HCT116 (cell line): Measurements from ENCODE around the gene MACROD1. TPM values are rescaled to one million over a fixed set of nuclear protein-coding genes. Genes with fewer than 3 reads are reported as not detected.

ENCODE experiments used
- ATAC-seq: fragments of 200-7000 bp; cut with Tn5 transposase; 2 replicates; pipeline ENCODE4 v1.9.1; 2020; ENCODE audit warnings: mild to moderate bottlenecking, moderate library complexity
- BruUV-seq: library from RNA; stranded (reverse); fragments of 400-500 nt; replicated peaks from 2 replicates; lab custom pipeline; 2021; lab: Mats Ljungman, UMichigan
- CTCF ChIA-PET: fragments of 300-600 bp; sonication (Branson Sonifier 250); formaldehyde crosslinking; loops from one replicate; lab custom pipeline; 2021; ENCODE audit warnings: antibody characterized with exemption; lab: Charles Lee
- POLR2A ChIA-PET: fragments of 300-600, 350-600 bp; sonication (Branson Sonifier 250); formaldehyde crosslinking; loops from one replicate; lab custom pipeline; 2021; ENCODE audit warnings: antibody characterized with exemption; lab: Charles Lee
- RAD21 ChIA-PET, 2 experiments: fragments of 300-600 bp; sonication (Branson Sonifier 250); formaldehyde crosslinking; loops; one replicate each; lab custom pipeline; 2023; ENCODE audit warnings: low total read pairs in 2 of 2; ENCODE audit not compliant: uncharacterized antibody in 2 of 2, unreplicated experiment in 2 of 2, low non-redundant PET in 1 of 2; lab: Charles Lee
- DNase-seq: peaks from one replicate; pipeline ENCODE4 v3.0.0-alpha.2; 2010; ENCODE audit warnings: low read depth, low spot score
- H2AFZ ChIP-seq: fragments of 200-600 bp; shearing (Covaris generic), sonication (generic); 2 replicates; pipeline ENCODE4 v1.6.1; 2017; ENCODE audit warnings: low read depth, mixed run types, mixed read lengths, antibody characterized with exemption, low read length; ENCODE audit not compliant: poor library complexity, severe bottlenecking
- H3K27ac ChIP-seq: 2 replicates; pipeline ENCODE4 v1.5.1; 2012; ENCODE audit warnings: low read depth, low read length
- H3K27me3 ChIP-seq: fragments of 200-600 bp; sonication (generic); 2 replicates; pipeline ENCODE4 v1.6.1; 2016; ENCODE audit warnings: mixed run types, low read length, mixed read lengths; ENCODE audit not compliant: insufficient read depth
- H3K36me3 ChIP-seq, 2 experiments: fragments of 200-500 bp in 1 of 2; fragments of 200-600 bp in 1 of 2; sonication (Bioruptor generic) in 1 of 2; sonication (generic) in 1 of 2; 2 replicates each; pipeline versions ENCODE4 v1.5.1 to v1.6.1; 2014 to 2016; ENCODE audit warnings: low read length in 2 of 2, inconsistent platforms in 1 of 2, mixed read lengths in 1 of 2, mixed run types in 1 of 2; ENCODE audit not compliant: insufficient read depth in 2 of 2, control insufficient read depth in 1 of 2
- H3K4me1 ChIP-seq, 2 experiments: fragments of 200-600 bp in 1 of 2; sonication (generic) in 1 of 2; 2 replicates each; pipeline versions ENCODE4 v1.5.1 to v1.6.1; 2012 to 2017; ENCODE audit warnings: low read length in 2 of 2, inconsistent platforms in 1 of 2, mild to moderate bottlenecking in 1 of 2, mixed read lengths in 1 of 2, mixed run types in 1 of 2, moderate library complexity in 1 of 2; ENCODE audit not compliant: insufficient read depth in 2 of 2, control insufficient read depth in 1 of 2
- H3K4me2 ChIP-seq: fragments of 200-600 bp; sonication (generic); 2 replicates; pipeline ENCODE4 v1.6.1; 2017; ENCODE audit warnings: mixed run types, low read length, mixed read lengths
- H3K4me3 ChIP-seq, 2 experiments: fragments of 200-600 bp in 1 of 2; sonication (generic) in 1 of 2; replicated peaks in 1 of 2; 2 replicates each; pipeline ENCODE4 v1.5.1; 2011 to 2016; ENCODE audit warnings: low read length in 2 of 2, control low read depth in 1 of 2, low read depth in 1 of 2, mild to moderate bottlenecking in 1 of 2, mixed read lengths in 1 of 2, mixed run types in 1 of 2
- H3K79me2 ChIP-seq: fragments of 200-600 bp; sonication (generic); 2 replicates; pipeline ENCODE4 v1.6.1; 2017; ENCODE audit warnings: mild to moderate bottlenecking, mixed run types, low read length, moderate library complexity, mixed read lengths; ENCODE audit not compliant: insufficient read depth
- H3K9ac ChIP-seq: fragments of 200-600 bp; sonication (generic); 2 replicates; pipeline ENCODE4 v1.6.1; 2016; ENCODE audit warnings: low read length, mixed read lengths
- H3K9me2 ChIP-seq: fragments of 200-600 bp; sonication (generic), shearing (Covaris generic); 2 replicates; pipeline ENCODE4 v1.6.1; 2017; ENCODE audit warnings: mixed run types, mild to moderate bottlenecking, moderate library complexity; ENCODE audit not compliant: insufficient read depth
- H3K9me3 ChIP-seq, 2 experiments: fragments of 200-500 bp in 1 of 2; fragments of 200-600 bp in 1 of 2; sonication (Bioruptor generic) in 1 of 2; sonication (generic) in 1 of 2; 2 replicates each; pipeline ENCODE4 v1.6.1; 2014 to 2017; ENCODE audit warnings: low read length in 2 of 2, mixed read lengths in 2 of 2, inconsistent platforms in 1 of 2, low read depth in 1 of 2, mild to moderate bottlenecking in 1 of 2, mixed run types in 1 of 2, moderate library complexity in 1 of 2; ENCODE audit not compliant: control insufficient read depth in 1 of 2, insufficient read depth in 1 of 2
- H4K20me1 ChIP-seq: fragments of 200-600 bp; sonication (generic), shearing (Covaris generic); 2 replicates; pipeline ENCODE4 v1.6.1; 2017; ENCODE audit warnings: mixed run types, mild to moderate bottlenecking, moderate library complexity; ENCODE audit not compliant: insufficient read depth
- CBX3 ChIP-seq: IDR thresholded peaks from 2 replicates; pipeline ENCODE4 v1.6.1; 2012; ENCODE audit warnings: low read depth
- CTCF ChIP-seq, 3 experiments: fragments of 200-600 bp in 1 of 3; sonication (generic) in 1 of 3; IDR thresholded peaks in 2 of 3; conservative IDR thresholded peaks in 1 of 3; 2 replicates each; pipeline ENCODE4 v1.5.1; 2012 to 2017; ENCODE audit warnings: low read depth in 2 of 3, low read length in 2 of 3, antibody characterized with exemption in 1 of 3, borderline replicate concordance in 1 of 3, control low read depth in 1 of 3, mild to moderate bottlenecking in 1 of 3, mixed read lengths in 1 of 3, mixed run types in 1 of 3, moderate library complexity in 1 of 3; ENCODE audit not compliant: insufficient read depth in 1 of 3
- ELF1 ChIP-seq: IDR thresholded peaks from 2 replicates; pipeline ENCODE4 v1.6.1; 2012; ENCODE audit warnings: low read depth, borderline replicate concordance
- EZH2 ChIP-seq: fragments of 200-600 bp; sonication (generic); IDR thresholded peaks from 2 replicates; pipeline ENCODE4 v1.6.1; 2017; ENCODE audit warnings: antibody characterized with exemption, mixed run types
- EZH2phosphoT487 ChIP-seq: fragments of 200-600 bp; IDR thresholded peaks from 2 replicates; pipeline ENCODE4 v1.6.1; 2018; ENCODE audit warnings: antibody characterized with exemption, borderline replicate concordance
- FOSL1 ChIP-seq: IDR thresholded peaks from 2 replicates; pipeline ENCODE4 v1.6.1; 2012; ENCODE audit warnings: low read depth
- JUND ChIP-seq: IDR thresholded peaks from 2 replicates; pipeline ENCODE4 v1.6.1; 2012
- RAD21 ChIP-seq: IDR thresholded peaks from 2 replicates; pipeline ENCODE4 v1.6.1; 2012; ENCODE audit warnings: low read depth, mild to moderate bottlenecking
- REST ChIP-seq: IDR thresholded peaks from 2 replicates; pipeline ENCODE4 v1.6.1; 2012; ENCODE audit warnings: low read depth
- SRF ChIP-seq: IDR thresholded peaks from 2 replicates; pipeline ENCODE4 v1.6.1; 2012; ENCODE audit warnings: low read depth
- TCF7L2 ChIP-seq: IDR thresholded peaks from 2 replicates; pipeline ENCODE4 v1.7.0; 2011; ENCODE audit warnings: borderline replicate concordance, inconsistent platforms; ENCODE audit not compliant: insufficient read depth, insufficient read length; ENCODE audit errors: extremely low read depth
- ZNF274 ChIP-seq: fragments of 200-500 bp; sonication (Bioruptor generic); IDR thresholded peaks from 2 replicates; pipeline ENCODE4 v1.6.1; 2014; ENCODE audit warnings: mild to moderate bottlenecking, low read depth, low read length, inconsistent platforms
- intact Hi-C: fragments of 100-400 bp; cut with micrococcal nuclease; formaldehyde crosslinking; loops from 2 replicates; pipeline ENCODE4 v1.10.0; 2022
- total RNA-seq: library from RNA; stranded (reverse); gene quantifications from one replicate; pipeline ENCODE4 v1.2.1, GENCODE V29; 2021; ENCODE audit not compliant: unreplicated experiment
- TF ChIP-seq, protein P1 (sequence below): IDR thresholded peaks from 2 replicates; pipeline ENCODE4 v1.6.1; 2011; ENCODE audit warnings: mild to moderate bottlenecking, low read length, moderate library complexity; ENCODE audit not compliant: insufficient replicate concordance; ENCODE audit errors: extremely low read depth
- TF ChIP-seq, protein P2 (sequence below): IDR thresholded peaks from 2 replicates; pipeline ENCODE4 v1.6.1; 2012

The MACROD1 gene
- total RNA-seq, 1 experiment from 2014 or later: 61.1 TPM

GRCh38 chr11:64084951-64085710 is 80.8 kb downstream of the MACROD1 start:
- CTCF ChIA-PET: no interaction called here
- no peak for TF ChIP-seq REST
- no peak for TF ChIP-seq JUND
- no peak for TF ChIP-seq RAD21
- no peak for TF ChIP-seq FOSL1
- TF ChIP-seq SRF: no peak
- no peak for TF ChIP-seq EZH2
- no peak for TF ChIP-seq ZNF274
- no peak for TF ChIP-seq CBX3
- TF ChIP-seq CTCF (IDR thresholded peaks at IDR 0.05 in 2 of 3, conservative IDR thresholded peaks at IDR 0.05 in 1 of 3; ENCODE audit: borderline replicate concordance in 1 of 3, insufficient read depth in 1 of 3, low read depth in 2 of 3, low read length in 2 of 3): no peak
- TF ChIP-seq, protein P1, sequence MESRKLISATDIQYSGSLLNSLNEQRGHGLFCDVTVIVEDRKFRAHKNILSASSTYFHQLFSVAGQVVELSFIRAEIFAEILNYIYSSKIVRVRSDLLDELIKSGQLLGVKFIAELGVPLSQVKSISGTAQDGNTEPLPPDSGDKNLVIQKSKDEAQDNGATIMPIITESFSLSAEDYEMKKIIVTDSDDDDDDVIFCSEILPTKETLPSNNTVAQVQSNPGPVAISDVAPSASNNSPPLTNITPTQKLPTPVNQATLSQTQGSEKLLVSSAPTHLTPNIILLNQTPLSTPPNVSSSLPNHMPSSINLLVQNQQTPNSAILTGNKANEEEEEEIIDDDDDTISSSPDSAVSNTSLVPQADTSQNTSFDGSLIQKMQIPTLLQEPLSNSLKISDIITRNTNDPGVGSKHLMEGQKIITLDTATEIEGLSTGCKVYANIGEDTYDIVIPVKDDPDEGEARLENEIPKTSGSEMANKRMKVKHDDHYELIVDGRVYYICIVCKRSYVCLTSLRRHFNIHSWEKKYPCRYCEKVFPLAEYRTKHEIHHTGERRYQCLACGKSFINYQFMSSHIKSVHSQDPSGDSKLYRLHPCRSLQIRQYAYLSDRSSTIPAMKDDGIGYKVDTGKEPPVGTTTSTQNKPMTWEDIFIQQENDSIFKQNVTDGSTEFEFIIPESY: no peak
- no peak for TF ChIP-seq EZH2phosphoT487
- TF ChIP-seq ELF1: no peak
- TF ChIP-seq, protein P2, sequence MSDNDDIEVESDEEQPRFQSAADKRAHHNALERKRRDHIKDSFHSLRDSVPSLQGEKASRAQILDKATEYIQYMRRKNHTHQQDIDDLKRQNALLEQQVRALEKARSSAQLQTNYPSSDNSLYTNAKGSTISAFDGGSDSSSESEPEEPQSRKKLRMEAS: no peak
- no peak for TF ChIP-seq TCF7L2
- Histone ChIP-seq H3K27ac (no peak overlapping the region), H3K4me3 (no peak overlapping the region), H3K9me2 (no peaks in the 10 kb centered on the region), H2AFZ (no peak overlapping the region), H3K4me1 (no peaks in the 10 kb centered on the region), H3K9ac (no peak overlapping the region), H3K4me2 (no peak overlapping the region), H3K36me3 (no peaks in the 10 kb centered on the region), H3K79me2 (no peaks in the 10 kb centered on the region), H4K20me1 (no peaks in the 10 kb centered on the region), H3K9me3 (no peaks in the 10 kb centered on the region), H3K27me3 (no peaks in the 10 kb centered on the region)
- BruUV-seq: no TSS peak
- ATAC-seq (no peak), DNase-seq (no peak)
- intact Hi-C loops: no loop called here
- RAD21 ChIA-PET: no interaction called here
- POLR2A ChIA-PET: no interaction called here
